ENCODE results near the gene IRF8.

DNA sequence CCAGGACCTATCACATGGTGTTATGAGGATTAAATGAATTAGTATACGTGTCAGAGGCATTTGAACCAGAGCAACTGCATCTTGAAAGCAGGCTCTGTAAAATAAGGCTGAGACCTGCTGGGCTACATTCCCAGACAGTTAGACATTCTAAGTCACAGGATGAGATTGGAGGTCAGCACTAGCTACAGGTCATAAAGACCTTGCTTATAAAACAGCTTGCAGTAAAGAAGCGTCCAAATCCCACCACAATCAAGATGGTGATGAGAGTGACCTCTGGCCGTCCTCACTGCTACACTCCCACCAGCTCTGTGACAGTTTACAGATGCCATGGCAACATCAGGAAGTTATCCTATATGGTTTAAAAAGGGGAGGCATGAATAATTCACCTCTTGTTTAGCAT is 71.8 kb downstream of the IRF8 start:
- TF ChIP-seq, protein P1, sequence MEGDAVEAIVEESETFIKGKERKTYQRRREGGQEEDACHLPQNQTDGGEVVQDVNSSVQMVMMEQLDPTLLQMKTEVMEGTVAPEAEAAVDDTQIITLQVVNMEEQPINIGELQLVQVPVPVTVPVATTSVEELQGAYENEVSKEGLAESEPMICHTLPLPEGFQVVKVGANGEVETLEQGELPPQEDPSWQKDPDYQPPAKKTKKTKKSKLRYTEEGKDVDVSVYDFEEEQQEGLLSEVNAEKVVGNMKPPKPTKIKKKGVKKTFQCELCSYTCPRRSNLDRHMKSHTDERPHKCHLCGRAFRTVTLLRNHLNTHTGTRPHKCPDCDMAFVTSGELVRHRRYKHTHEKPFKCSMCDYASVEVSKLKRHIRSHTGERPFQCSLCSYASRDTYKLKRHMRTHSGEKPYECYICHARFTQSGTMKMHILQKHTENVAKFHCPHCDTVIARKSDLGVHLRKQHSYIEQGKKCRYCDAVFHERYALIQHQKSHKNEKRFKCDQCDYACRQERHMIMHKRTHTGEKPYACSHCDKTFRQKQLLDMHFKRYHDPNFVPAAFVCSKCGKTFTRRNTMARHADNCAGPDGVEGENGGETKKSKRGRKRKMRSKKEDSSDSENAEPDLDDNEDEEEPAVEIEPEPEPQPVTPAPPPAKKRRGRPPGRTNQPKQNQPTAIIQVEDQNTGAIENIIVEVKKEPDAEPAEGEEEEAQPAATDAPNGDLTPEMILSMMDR (conservative IDR thresholded peaks at IDR 0.05; ENCODE audit: low read length) = no peak
- TF ChIP-seq EZH2phosphoT487 (IDR thresholded peaks at IDR 0.05; ENCODE audit: borderline replicate concordance) = no peak
